Measurements from ENCODE around the gene FOXI1.

The FOXI1 gene

GRCh38 chr5:170097934-170098333 is 7.8 kb upstream of the FOXI1 start:
- Histone ChIP-seq H3K4me3 (ENCODE audit: low read depth in 1 of 2, low read length in 2 of 2) (no peak overlapping the region), H3K9ac (ENCODE audit: low read length) (no peak overlapping the region), H3K36me3 (ENCODE audit: insufficient read depth, low read length) (no peaks in the 10 kb centered on the region), H3K27me3 (ENCODE audit: control insufficient read depth in 1 of 2, insufficient read depth in 2 of 2, low read length in 2 of 2) (no peaks in the 10 kb centered on the region), H3K9me3 (ENCODE audit: low read length) (no peaks in the 10 kb centered on the region), H3K27ac (ENCODE audit: low read depth, low read length) (no peak overlapping the region), H3K4me1 (ENCODE audit: insufficient read depth, low read length) (no peaks in the 10 kb centered on the region)

- Histone ChIP-seq H3K27ac (ENCODE audit: low read depth, low read length) (no peak overlapping the region), H3K4me1 (ENCODE audit: insufficient read depth, low read length) (no peaks in the 10 kb centered on the region), H3K9me3 (ENCODE audit: low read length) (no peaks in the 10 kb centered on the region), H3K9ac (ENCODE audit: low read length) (no peak overlapping the region), H3K36me3 (ENCODE audit: insufficient read depth, low read length) (no peaks in the 10 kb centered on the region), H3K4me3 (ENCODE audit: low read depth in 1 of 2, low read length in 2 of 2) (no peak overlapping the region), H3K27me3 (ENCODE audit: control insufficient read depth in 1 of 2, insufficient read depth in 2 of 2, low read length in 2 of 2) (no peaks in the 10 kb centered on the region)
Observed at GRCh38 chr5:170100066-170100943, 5.4 kb upstream of the FOXI1 start.

GRCh38 chr5:170103447-170103846 is 2.2 kb upstream of the FOXI1 start:
- Histone ChIP-seq H3K4me3 (ENCODE audit: low read depth in 1 of 2, low read length in 2 of 2) (no peak overlapping the region), H3K9ac (ENCODE audit: low read length) (no peak overlapping the region), H3K27ac (ENCODE audit: low read depth, low read length) (no peak overlapping the region), H3K36me3 (ENCODE audit: insufficient read depth, low read length) (no peaks in the 10 kb centered on the region), H3K9me3 (ENCODE audit: low read length) (no peaks in the 10 kb centered on the region), H3K4me1 (ENCODE audit: insufficient read depth, low read length) (no peaks in the 10 kb centered on the region), H3K27me3 (ENCODE audit: control insufficient read depth in 1 of 2, insufficient read depth in 2 of 2, low read length in 2 of 2) (no peaks in the 10 kb centered on the region)

DNA sequence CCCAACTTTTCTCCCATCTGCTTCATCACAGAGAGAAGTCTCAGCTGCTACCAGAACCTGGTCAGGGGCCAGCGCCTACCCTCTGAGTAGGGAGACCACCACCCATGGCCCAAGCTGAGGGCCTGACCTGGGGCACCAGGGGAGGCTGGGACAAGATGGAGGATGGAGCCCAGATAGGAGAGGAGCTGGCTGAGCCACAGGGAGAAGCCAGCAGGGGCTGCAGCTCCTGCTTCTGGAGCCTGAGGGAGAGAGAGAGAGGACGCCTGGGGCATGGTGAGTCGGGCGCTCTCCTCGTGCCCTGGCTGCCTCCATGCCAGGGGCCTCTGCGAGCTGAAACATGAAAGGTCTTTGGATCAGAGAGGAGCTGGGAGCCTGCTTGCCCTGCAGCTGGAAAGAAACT is 1.4 kb upstream of the FOXI1 start:
- Histone ChIP-seq H3K4me1 (ENCODE audit: insufficient read depth, low read length) (no peaks in the 10 kb centered on the region), H3K27ac (ENCODE audit: low read depth, low read length) (no peak overlapping the region), H3K4me3 (ENCODE audit: low read depth in 1 of 2, low read length in 2 of 2) (no peak overlapping the region), H3K36me3 (ENCODE audit: insufficient read depth, low read length) (no peaks in the 10 kb centered on the region), H3K27me3 (ENCODE audit: control insufficient read depth in 1 of 2, insufficient read depth in 2 of 2, low read length in 2 of 2) (no peaks in the 10 kb centered on the region), H3K9me3 (ENCODE audit: low read length) (no peaks in the 10 kb centered on the region), H3K9ac (ENCODE audit: low read length) (no peak overlapping the region)

GRCh38 chr5:170104710-170105109 is 987 bp upstream of the FOXI1 start:
- no peaks in the 10 kb centered on the region for H3K9me3 ChIP-seq (ENCODE audit: low read length)
- H3K27ac ChIP-seq (ENCODE audit: low read depth, low read length), result no peak overlapping the region
- no peak overlapping the region for H3K4me3 ChIP-seq (ENCODE audit: low read depth in 1 of 2, low read length in 2 of 2)
- H3K36me3 ChIP-seq (ENCODE audit: insufficient read depth, low read length), result no peaks in the 10 kb centered on the region
- no peak overlapping the region for H3K9ac ChIP-seq (ENCODE audit: low read length)
- H3K27me3 ChIP-seq (ENCODE audit: control insufficient read depth in 1 of 2, insufficient read depth in 2 of 2, low read length in 2 of 2), result no peaks in the 10 kb centered on the region
- no peaks in the 10 kb centered on the region for H3K4me1 ChIP-seq (ENCODE audit: insufficient read depth, low read length)

GRCh38 chr5:170107674-170108073 is 2.0 kb downstream of the FOXI1 start:
- Histone ChIP-seq H3K4me3 (ENCODE audit: low read depth in 1 of 2, low read length in 2 of 2) (no peak overlapping the region), H3K27ac (ENCODE audit: low read depth, low read length) (no peak overlapping the region), H3K27me3 (ENCODE audit: control insufficient read depth in 1 of 2, insufficient read depth in 2 of 2, low read length in 2 of 2) (no peaks in the 10 kb centered on the region), H3K9me3 (ENCODE audit: low read length) (no peaks in the 10 kb centered on the region), H3K9ac (ENCODE audit: low read length) (no peak overlapping the region), H3K36me3 (ENCODE audit: insufficient read depth, low read length) (no peaks in the 10 kb centered on the region), H3K4me1 (ENCODE audit: insufficient read depth, low read length) (no peaks in the 10 kb centered on the region)

DNA sequence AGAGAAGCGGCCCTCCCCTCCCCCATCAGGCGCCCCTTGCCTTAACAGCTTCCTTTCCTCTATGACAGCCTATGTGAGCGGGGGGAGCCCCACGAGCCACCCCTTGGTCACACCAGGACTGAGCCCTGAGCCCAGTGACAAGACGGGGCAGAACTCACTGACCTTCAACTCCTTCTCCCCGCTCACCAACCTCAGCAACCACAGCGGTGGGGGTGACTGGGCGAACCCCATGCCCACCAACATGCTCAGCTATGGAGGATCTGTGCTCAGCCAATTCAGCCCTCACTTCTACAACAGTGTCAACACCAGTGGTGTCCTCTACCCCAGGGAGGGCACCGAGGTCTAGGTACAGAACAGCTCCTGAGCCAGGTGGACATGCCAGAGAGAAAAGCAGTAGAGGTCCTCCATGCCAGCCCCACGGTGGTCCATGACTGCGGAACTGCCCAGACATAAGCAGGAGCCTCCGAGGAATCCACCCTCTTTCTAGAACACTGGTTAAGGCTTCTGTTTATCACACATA is 2.6 kb downstream of the FOXI1 start:
- no peak overlapping the region for H3K9ac ChIP-seq (ENCODE audit: low read length)
- H3K27me3 ChIP-seq (ENCODE audit: control insufficient read depth in 1 of 2, insufficient read depth in 2 of 2, low read length in 2 of 2), result no peaks in the 10 kb centered on the region
- no peaks in the 10 kb centered on the region for H3K9me3 ChIP-seq (ENCODE audit: low read length)
- no peaks in the 10 kb centered on the region for H3K36me3 ChIP-seq (ENCODE audit: insufficient read depth, low read length)
- H3K4me1 ChIP-seq (ENCODE audit: insufficient read depth, low read length), result no peaks in the 10 kb centered on the region
- H3K27ac ChIP-seq (ENCODE audit: low read depth, low read length), result no peak overlapping the region
- H3K4me3 ChIP-seq (ENCODE audit: low read depth in 1 of 2, low read length in 2 of 2), result no peak overlapping the region

- Histone ChIP-seq H3K4me3 (ENCODE audit: low read depth in 1 of 2, low read length in 2 of 2) (no peak overlapping the region), H3K9me3 (ENCODE audit: low read length) (no peaks in the 10 kb centered on the region), H3K27me3 (ENCODE audit: control insufficient read depth in 1 of 2, insufficient read depth in 2 of 2, low read length in 2 of 2) (no peaks in the 10 kb centered on the region), H3K36me3 (ENCODE audit: insufficient read depth, low read length) (no peaks in the 10 kb centered on the region), H3K9ac (ENCODE audit: low read length) (no peak overlapping the region), H3K4me1 (ENCODE audit: insufficient read depth, low read length) (no peaks in the 10 kb centered on the region), H3K27ac (ENCODE audit: low read depth, low read length) (no peak overlapping the region)
Observed at GRCh38 chr5:170109059-170110031, 3.6 kb downstream of the FOXI1 start.

- Histone ChIP-seq H3K4me1 (ENCODE audit: insufficient read depth, low read length) (no peaks in the 10 kb centered on the region), H3K4me3 (ENCODE audit: low read depth in 1 of 2, low read length in 2 of 2) (no peak overlapping the region), H3K9me3 (ENCODE audit: low read length) (no peaks in the 10 kb centered on the region), H3K27me3 (ENCODE audit: control insufficient read depth in 1 of 2, insufficient read depth in 2 of 2, low read length in 2 of 2) (no peaks in the 10 kb centered on the region), H3K36me3 (ENCODE audit: insufficient read depth, low read length) (no peaks in the 10 kb centered on the region), H3K27ac (ENCODE audit: low read depth, low read length) (no peak overlapping the region), H3K9ac (ENCODE audit: low read length) (no peak overlapping the region)
Observed at GRCh38 chr5:170110403-170111087, 4.8 kb downstream of the FOXI1 start.

GRCh38 chr5:170111088-170111785 is 5.5 kb downstream of the FOXI1 start:
- no peaks in the 10 kb centered on the region for H3K9me3 ChIP-seq (ENCODE audit: low read length)
- no peak overlapping the region for H3K27ac ChIP-seq (ENCODE audit: low read depth, low read length)
- H3K27me3 ChIP-seq (ENCODE audit: control insufficient read depth in 1 of 2, insufficient read depth in 2 of 2, low read length in 2 of 2), result no peaks in the 10 kb centered on the region
- no peaks in the 10 kb centered on the region for H3K36me3 ChIP-seq (ENCODE audit: insufficient read depth, low read length)
- no peaks in the 10 kb centered on the region for H3K4me1 ChIP-seq (ENCODE audit: insufficient read depth, low read length)
- H3K9ac ChIP-seq (ENCODE audit: low read length), result no peak overlapping the region
- H3K4me3 ChIP-seq (ENCODE audit: low read depth in 1 of 2, low read length in 2 of 2), result no peak overlapping the region
